ENCODE data around the gene DLK2. TPM values are rescaled to one million over a fixed set of nuclear protein-coding genes. Genes with fewer than 3 reads are reported as not detected.

DLK2 gene
- total and polyA plus RNA-seq, 2 of the 13 experiments (the other 11 are each of a cell fraction or from before 2014, with no cell fraction given): 1.2 to 3.8 TPM

DNA sequence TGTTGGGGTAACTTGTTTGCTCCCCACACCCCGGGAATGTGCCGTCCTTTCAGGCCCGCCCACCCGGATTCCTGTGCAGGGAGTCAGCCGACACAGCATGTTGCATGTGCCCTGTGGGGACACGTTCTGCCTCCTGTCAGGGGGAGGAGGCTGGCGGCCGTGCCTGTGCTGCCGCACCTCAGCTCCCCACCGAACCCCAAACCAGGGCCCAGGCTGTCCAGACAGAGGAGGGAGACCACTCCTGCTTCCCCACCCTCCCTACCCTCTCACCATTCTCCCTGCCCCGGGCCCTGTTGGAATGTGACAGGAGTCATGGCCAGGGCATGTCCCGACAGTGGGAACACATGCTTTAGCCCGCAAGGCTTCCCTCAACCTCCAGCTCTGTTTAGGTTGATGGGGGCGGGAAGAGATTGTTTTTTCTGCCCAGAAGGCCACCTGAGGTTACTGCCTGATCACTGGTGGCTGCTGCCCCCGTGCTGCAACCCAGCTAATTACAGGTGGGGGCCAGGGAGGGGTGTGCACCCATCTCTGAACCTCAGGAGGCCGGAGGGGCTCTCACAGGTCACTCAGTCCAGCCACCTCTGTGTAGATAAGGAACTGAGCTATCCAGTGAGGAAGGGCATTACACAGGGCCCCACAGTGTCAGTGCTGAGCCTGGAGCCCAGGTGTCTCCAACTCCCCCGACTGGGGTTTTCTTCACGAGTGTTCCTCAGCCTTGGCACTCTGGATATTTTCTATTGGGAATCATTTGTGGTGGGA is 41.2 kb upstream of the DLK2 start (continued):
- TF ChIP-seq, protein P1, sequence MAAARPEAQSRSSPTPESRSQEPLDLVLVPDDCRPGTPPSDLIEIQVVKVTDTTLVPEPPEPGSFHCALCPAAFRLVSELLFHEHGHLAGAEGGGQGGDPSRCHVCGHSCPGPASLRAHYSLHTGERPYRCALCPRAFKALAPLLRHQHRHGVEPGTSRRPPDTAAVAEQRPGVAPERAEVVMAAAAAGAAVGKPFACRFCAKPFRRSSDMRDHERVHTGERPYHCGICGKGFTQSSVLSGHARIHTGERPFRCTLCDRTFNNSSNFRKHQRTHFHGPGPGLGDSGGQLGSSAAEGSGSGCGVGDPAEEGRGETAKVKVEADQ (CRISPR knock-in tag; IDR thresholded peaks at IDR 0.05; ENCODE audit: borderline replicate concordance): peak; percentile 55; the same call in 1 of the 2 replicates
- 0 out of 4 replicates have a peak, but pooled peaks of 1 of the 2 experiments have one; percentile 23 for TF ChIP-seq NR2F1 (CRISPR knock-in tag; IDR thresholded peaks at IDR 0.05)
- TF ChIP-seq, protein P2, sequence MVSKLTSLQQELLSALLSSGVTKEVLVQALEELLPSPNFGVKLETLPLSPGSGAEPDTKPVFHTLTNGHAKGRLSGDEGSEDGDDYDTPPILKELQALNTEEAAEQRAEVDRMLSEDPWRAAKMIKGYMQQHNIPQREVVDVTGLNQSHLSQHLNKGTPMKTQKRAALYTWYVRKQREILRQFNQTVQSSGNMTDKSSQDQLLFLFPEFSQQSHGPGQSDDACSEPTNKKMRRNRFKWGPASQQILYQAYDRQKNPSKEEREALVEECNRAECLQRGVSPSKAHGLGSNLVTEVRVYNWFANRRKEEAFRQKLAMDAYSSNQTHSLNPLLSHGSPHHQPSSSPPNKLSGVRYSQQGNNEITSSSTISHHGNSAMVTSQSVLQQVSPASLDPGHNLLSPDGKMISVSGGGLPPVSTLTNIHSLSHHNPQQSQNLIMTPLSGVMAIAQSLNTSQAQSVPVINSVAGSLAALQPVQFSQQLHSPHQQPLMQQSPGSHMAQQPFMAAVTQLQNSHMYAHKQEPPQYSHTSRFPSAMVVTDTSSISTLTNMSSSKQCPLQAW (CRISPR knock-in tag; IDR thresholded peaks at IDR 0.05): no peak
- TF ChIP-seq RXRA (CRISPR knock-in tag; IDR thresholded peaks at IDR 0.05): peak; percentile 99
- TF ChIP-seq KDM4B (CRISPR knock-in tag; IDR thresholded peaks at IDR 0.05): no peak
- 0 out of 2 replicates have a peak, but pooled peaks have one; percentile 25 for TF ChIP-seq ESRRA (CRISPR knock-in tag; IDR thresholded peaks at IDR 0.05; ENCODE audit: low read depth)
- no peak for TF ChIP-seq TARDBP (CRISPR knock-in tag; IDR thresholded peaks at IDR 0.05)
- TF ChIP-seq, protein P3, sequence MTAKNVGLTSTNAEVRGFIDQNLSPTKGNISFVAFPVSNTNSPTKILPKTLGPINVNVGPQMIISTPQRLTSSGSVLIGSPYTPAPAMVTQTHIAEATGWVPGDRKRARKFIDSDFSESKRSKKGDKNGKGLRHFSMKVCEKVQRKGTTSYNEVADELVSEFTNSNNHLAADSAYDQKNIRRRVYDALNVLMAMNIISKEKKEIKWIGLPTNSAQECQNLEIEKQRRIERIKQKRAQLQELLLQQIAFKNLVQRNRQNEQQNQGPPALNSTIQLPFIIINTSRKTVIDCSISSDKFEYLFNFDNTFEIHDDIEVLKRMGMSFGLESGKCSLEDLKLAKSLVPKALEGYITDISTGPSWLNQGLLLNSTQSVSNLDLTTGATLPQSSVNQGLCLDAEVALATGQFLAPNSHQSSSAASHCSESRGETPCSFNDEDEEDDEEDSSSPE (CRISPR knock-in tag; IDR thresholded peaks at IDR 0.05): peak; percentile 59; the same call in 1 of the 2 replicates
- TF ChIP-seq ZNF326 (CRISPR knock-in tag; IDR thresholded peaks at IDR 0.05; ENCODE audit: borderline replicate concordance): no peak
- peak; percentile 63; the same call in 1 of the 2 replicates for TF ChIP-seq FOXC1 (CRISPR knock-in tag; IDR thresholded peaks at IDR 0.05; ENCODE audit: borderline replicate concordance)
- TF ChIP-seq ZNF350 (CRISPR knock-in tag; IDR thresholded peaks at IDR 0.05; ENCODE audit: borderline replicate concordance, low read depth): peak; percentile 73; the same call in 1 of the 2 replicates
- peak; percentile 64; the same call in 1 of the 2 replicates for TF ChIP-seq HDAC2 (CRISPR knock-in tag; IDR thresholded peaks at IDR 0.05)
- TF ChIP-seq ELF1 (CRISPR knock-in tag; IDR thresholded peaks at IDR 0.05): no peak; the same call in 1 of the 2 replicates
- TF ChIP-seq IKZF5 (CRISPR knock-in tag; IDR thresholded peaks at IDR 0.05): peak; percentile 63; the same call in 1 of the 2 replicates
- TF ChIP-seq ZNF703 (CRISPR knock-in tag; IDR thresholded peaks at IDR 0.05; ENCODE audit: borderline replicate concordance): no peak
- peak; percentile 65 for TF ChIP-seq SAP130 (CRISPR knock-in tag; IDR thresholded peaks at IDR 0.05; ENCODE audit: low read depth)
- peak; percentile 97 for TF ChIP-seq CTCF (CRISPR knock-in tag; IDR thresholded peaks at IDR 0.05)
- TF ChIP-seq RAD21 (CRISPR knock-in tag; IDR thresholded peaks at IDR 0.05): peak; percentile 98
- no peak for TF ChIP-seq ZNF619 (CRISPR knock-in tag; IDR thresholded peaks at IDR 0.05)
- TF ChIP-seq ZSCAN31 (CRISPR knock-in tag; IDR thresholded peaks at IDR 0.05; ENCODE audit: low read depth): peak; percentile 75; the same call in 1 of the 2 replicates
- TF ChIP-seq ZNF260 (CRISPR knock-in tag; IDR thresholded peaks at IDR 0.05; ENCODE audit: borderline replicate concordance, low read depth): no peak
- peak; percentile 74 for TF ChIP-seq RARA (CRISPR knock-in tag; IDR thresholded peaks at IDR 0.05)
- 0 out of 2 replicates have a peak, but pooled peaks have one; percentile 19 for TF ChIP-seq TOPORS (CRISPR knock-in tag; IDR thresholded peaks at IDR 0.05)
